ENCODE measurements around the gene FOXA2. TPM values are rescaled to one million over a fixed set of nuclear protein-coding genes. Genes with fewer than 3 reads are reported as not detected.

The FOXA2 gene
- total and polyA plus RNA-seq, 2 of the 13 experiments (the other 11 are each of a cell fraction or from before 2014, with no cell fraction given) = 8.8 to 12.2 TPM

DNA sequence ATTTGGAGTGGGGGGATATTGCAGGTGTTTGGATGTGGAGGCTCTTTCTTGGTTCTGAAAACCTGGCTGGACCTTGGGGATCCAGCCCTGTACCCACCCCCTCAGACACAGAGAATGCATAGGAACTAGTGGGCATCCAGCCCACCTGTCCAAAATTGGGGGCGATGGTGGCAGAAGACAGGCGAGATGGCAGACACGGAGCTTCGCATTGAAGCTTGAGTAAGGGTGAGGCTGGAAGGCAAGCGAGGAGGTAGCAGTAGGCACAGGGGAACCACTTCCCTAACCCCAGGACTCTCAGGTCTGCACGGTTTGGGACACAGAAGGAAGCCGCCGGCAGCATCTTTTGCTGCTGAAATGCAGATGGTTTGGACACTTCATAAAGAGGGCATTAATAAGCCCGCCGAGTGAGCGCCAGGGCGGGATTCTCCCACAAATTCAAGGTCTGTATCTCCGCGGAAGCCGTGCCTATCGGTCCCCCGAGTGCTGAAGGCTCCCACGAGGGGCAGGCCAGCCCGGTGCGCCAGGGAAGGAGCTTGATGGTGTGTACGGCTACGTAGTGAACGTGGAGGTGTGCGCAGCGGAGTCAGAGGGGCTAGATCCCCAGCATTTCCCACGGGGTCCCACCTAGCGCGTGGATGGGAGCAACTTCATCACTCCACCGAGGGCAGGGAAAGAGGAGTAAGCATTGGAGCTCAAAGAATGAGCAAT, 1.6 kb upstream of the FOXA2 start (continued):
- TF ChIP-seq ZNF607 (CRISPR knock-in tag; IDR thresholded peaks at IDR 0.05; ENCODE audit: borderline replicate concordance) (no peak), ZNF747 (CRISPR knock-in tag; IDR thresholded peaks at IDR 0.05; ENCODE audit: borderline replicate concordance) (no peak), ZNF841 (CRISPR knock-in tag; IDR thresholded peaks at IDR 0.05; ENCODE audit: borderline replicate concordance) (no peak), ZNF672 (CRISPR knock-in tag; IDR thresholded peaks at IDR 0.05) (no peak), CC2D1A (CRISPR knock-in tag; IDR thresholded peaks at IDR 0.05) (no peak), TGIF2 (CRISPR knock-in tag; IDR thresholded peaks at IDR 0.05) (no peak), ZNF292 (CRISPR knock-in tag; IDR thresholded peaks at IDR 0.05; ENCODE audit: borderline replicate concordance, low read depth) (no peak), ZFP62 (CRISPR knock-in tag; IDR thresholded peaks at IDR 0.05) (no peak), SP140L (CRISPR knock-in tag; IDR thresholded peaks at IDR 0.05; ENCODE audit: borderline replicate concordance) (no peak), CHD2 (IDR thresholded peaks at IDR 0.05; ENCODE audit: low read depth, low read length) (no peak), KMT2A (CRISPR knock-in tag; IDR thresholded peaks at IDR 0.05) (no peak), HHEX (CRISPR knock-in tag; IDR thresholded peaks at IDR 0.05) (no peak)
- TF ChIP-seq, protein P1, sequence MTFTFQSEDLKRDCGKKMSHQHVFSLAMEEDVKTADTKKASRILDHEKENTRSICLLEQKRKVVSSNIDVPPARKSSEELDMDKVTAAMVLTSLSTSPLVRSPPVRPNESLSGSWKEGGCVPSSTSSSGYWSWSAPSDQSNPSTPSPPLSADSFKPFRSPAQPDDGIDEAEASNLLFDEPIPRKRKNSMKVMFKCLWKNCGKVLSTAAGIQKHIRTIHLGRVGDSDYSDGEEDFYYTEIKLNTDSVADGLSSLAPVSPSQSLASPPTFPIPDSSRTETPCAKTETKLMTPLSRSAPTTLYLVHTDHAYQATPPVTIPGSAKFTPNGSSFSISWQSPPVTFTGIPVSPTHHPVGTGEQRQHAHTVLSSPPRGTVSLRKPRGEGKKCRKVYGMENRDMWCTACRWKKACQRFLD (CRISPR knock-in tag; IDR thresholded peaks at IDR 0.05; ENCODE audit: borderline replicate concordance) = no peak
- TF ChIP-seq, protein P2, sequence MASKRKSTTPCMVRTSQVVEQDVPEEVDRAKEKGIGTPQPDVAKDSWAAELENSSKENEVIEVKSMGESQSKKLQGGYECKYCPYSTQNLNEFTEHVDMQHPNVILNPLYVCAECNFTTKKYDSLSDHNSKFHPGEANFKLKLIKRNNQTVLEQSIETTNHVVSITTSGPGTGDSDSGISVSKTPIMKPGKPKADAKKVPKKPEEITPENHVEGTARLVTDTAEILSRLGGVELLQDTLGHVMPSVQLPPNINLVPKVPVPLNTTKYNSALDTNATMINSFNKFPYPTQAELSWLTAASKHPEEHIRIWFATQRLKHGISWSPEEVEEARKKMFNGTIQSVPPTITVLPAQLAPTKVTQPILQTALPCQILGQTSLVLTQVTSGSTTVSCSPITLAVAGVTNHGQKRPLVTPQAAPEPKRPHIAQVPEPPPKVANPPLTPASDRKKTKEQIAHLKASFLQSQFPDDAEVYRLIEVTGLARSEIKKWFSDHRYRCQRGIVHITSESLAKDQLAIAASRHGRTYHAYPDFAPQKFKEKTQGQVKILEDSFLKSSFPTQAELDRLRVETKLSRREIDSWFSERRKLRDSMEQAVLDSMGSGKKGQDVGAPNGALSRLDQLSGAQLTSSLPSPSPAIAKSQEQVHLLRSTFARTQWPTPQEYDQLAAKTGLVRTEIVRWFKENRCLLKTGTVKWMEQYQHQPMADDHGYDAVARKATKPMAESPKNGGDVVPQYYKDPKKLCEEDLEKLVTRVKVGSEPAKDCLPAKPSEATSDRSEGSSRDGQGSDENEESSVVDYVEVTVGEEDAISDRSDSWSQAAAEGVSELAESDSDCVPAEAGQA (IDR thresholded peaks at IDR 0.05; ENCODE audit: low read depth) = no peak
- TF ChIP-seq, protein P2 (CRISPR knock-in tag; IDR thresholded peaks at IDR 0.05; ENCODE audit: borderline replicate concordance) = no peak
- TF ChIP-seq, protein P3, sequence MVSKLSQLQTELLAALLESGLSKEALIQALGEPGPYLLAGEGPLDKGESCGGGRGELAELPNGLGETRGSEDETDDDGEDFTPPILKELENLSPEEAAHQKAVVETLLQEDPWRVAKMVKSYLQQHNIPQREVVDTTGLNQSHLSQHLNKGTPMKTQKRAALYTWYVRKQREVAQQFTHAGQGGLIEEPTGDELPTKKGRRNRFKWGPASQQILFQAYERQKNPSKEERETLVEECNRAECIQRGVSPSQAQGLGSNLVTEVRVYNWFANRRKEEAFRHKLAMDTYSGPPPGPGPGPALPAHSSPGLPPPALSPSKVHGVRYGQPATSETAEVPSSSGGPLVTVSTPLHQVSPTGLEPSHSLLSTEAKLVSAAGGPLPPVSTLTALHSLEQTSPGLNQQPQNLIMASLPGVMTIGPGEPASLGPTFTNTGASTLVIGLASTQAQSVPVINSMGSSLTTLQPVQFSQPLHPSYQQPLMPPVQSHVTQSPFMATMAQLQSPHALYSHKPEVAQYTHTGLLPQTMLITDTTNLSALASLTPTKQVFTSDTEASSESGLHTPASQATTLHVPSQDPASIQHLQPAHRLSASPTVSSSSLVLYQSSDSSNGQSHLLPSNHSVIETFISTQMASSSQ (IDR thresholded peaks at IDR 0.05; ENCODE audit: low read depth) = no peak
- TF ChIP-seq, protein P3 (CRISPR knock-in tag; IDR thresholded peaks at IDR 0.05; ENCODE audit: borderline replicate concordance) = no peak
